HUDEP-2 (cell line): ENCODE results near the gene ORAI1.
"Not testable (repeated sequence)": the region's sequence is repeated elsewhere in the genome, so short reads cannot be mapped to it uniquely, and the experiment has no call there.

Experiments used
- DNase-seq, 76 experiments: peaks; one replicate each; lab custom pipeline; 2025; ENCODE audit not compliant: unreplicated experiment in 76 of 76; lab: John Stamatoyannopoulos, UW

Gene ORAI1

DNA sequence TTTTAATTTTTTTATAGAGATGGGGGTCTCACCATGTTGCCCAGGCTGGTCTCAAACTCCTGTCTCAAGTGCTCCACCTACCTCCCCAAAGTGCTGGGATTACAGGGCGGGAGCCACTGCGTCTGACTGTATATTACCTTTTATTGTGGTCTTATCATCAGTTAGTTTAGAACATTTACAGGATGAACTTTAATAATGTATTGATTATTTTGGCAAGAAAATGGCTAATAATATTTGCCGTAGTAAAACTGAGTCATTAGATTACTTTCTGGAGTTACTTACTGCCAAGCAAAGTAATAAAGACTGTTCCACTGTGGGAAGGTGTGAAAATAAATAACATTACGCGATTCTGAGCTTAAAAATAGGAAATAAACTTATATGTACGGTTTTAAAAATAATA is 23.6 kb upstream of the ORAI1 start:
- DNase-seq: no peak

DNA sequence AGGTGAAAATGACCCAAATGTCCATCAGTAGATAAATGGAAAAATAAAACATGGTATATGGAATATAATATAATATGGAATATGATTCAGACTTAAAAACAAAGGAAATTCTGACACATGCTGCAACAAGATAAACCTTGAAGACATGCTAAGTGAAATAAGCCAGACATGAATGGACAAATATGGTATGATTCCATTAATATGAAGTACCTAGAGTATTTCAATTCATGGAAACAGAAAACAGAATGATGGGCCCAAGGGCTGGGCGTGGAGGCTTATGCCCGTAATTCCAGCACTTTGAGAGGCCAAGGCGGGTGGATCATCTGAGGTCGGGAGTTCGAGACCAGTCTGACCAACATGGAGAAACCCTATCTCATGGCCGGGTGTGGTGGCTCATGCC is 22.7 kb upstream of the ORAI1 start:
- no peak for DNase-seq

DNA sequence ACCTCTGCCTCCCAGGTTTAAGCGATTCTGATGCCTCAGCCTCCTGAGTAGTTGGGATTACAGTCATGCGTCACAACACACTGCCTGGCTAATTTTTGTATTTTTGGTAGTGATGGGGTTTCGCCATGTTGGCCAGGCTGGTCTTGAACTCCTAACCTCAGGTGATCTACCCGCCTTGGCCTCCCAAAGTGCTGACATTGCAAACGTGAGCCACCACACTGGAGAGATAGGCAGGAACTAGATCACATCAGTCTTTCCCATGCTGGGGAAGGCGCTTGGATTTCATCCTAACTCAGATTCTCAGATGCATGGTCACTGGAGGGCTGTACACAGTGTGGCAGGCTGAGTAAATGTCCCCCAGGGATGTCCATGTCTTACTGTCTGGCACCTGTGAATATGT is 18.0 kb upstream of the ORAI1 start:
- DNase-seq: no peak

DNA sequence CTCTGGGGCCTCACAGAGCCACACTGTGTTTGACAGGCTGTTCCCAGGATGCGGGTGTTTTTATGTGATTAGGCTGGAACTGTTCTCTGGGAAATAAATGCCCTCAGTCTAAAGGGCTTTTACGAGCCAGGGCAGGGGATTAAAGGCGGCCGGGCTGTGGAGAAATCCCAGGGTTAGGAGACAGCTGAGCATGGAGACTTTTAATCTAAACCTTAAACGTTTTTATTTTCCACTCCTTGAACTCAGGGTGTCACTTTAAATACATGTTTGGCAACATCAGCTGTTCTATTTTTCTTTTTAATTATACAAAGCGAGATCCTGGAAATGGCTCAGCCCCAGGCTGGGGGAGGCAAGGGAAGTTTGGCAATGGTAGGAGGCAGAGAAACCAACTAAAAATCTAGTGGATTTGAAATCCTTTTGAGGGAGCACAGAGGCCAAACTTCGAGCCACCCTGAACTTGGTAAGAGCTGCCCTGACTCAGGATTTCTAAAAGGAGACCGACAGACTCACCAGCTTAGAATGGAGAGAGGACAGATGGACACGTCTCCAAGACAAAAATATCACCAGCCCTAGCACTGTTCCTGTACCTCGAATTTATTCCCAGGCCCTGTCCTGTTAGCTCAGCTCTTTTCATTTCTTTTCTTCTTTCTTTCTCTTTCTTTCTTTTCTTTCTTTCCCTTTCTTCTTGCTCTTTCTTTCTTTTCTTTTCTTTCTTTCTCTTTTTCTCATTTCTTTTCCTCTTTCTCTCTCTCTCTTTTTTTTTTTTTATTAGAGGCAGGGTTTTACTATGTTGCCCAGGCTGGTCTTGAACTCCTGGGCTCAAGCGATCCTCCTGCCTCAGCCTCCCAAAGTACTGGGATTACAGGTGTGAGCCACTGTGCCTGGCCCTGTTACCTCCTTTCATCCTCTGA is 15.8 kb upstream of the ORAI1 start:
- no peak for DNase-seq

DNA sequence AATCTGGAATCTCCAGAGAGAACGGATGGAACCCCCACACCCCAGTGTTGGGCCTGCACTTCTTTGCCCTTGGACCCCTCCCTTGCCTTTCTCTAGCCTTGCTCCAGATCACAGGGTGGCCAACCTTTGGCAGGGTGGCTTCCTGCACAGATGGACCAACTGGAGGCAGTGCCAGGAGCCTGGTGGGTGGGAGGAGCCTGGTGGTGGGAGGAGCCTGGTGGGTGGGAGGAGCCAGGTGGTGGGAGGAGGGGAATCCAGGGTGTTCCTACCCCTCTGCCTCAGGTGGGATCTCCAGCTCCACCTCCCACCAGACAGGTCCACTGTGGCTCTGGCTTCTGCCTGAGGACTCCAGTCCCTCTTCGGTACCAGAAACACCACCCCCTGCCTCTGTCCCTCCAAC is 15.0 kb upstream of the ORAI1 start:
- peak in 18 of 76 experiments; percentile 4 to 37 (median 20) for DNase-seq

DNA sequence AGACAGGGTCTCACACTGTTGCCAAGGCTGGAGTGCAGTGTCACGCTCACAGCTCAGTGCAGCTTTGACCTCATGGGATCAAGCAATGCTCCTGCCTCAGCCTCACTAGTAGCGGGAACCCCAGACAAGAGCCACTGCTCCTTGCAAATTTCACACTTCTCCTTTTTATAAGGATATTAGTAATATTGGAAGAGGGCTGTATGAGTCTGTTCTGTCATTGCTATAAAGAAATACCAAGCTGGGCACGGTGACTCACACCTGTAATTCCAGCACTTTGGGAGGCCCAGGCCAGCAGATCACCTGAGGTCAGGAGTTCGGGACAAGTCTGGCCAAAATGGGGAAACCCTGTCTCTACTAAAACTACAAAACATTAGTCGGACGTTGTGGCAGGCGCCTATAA is 12.9 kb upstream of the ORAI1 start:
- DNase-seq: no peak

DNA sequence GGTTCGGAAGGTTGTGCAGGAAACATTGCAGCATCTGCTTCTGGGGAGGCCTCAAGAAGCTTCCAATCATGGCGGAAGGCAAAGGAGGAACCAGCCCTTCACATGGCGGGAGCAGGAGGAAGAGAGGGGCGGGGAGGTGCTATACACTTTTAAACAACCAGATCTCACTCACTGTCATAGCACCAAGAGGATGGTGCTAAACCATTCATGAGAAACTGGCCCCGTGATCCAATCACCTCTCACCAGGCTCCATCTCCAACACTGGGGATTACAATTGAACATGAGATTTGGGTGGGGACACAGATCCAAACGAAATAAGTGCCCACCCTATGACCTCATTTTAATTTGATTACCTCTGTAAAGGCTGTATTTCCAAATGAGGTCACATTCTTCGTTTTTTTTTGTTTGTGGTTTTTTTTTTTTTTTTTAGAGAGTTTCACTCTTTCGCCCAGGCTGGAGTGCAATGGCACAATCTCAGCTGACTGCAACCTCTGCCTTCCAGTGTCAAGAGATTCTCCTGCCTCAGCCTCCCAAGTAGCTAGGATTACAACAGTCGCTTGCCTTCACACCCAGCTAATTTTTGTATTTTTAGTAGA is 11.4 kb upstream of the ORAI1 start:
- DNase-seq: no peak

DNA sequence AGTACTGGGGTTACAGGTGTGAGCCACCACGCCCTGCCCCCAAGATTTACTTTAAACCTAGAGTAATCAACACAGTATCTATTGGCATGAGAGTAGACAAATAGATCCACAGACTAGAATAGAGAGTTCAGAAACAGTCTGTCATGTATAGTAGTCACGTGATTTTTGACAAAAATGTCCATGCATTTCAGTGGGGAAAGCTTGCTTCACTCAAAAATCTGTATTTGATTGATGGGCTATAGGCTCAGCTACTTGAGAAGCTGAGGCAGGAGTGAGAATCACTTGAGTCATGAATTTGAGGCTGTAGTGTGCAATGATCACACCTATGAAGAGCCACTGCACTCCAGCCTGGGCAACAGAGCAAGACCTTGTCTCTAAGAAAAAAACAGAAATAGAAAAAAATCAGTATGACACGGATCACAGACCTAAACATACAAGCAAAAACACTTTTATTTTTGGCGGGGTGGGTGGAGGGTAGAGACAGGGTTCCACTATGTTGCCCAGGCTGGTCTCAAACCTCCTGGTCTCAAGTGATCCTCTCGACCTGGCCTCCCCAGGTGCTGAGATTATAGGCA is 7.6 kb upstream of the ORAI1 start:
- DNase-seq: no peak

DNA sequence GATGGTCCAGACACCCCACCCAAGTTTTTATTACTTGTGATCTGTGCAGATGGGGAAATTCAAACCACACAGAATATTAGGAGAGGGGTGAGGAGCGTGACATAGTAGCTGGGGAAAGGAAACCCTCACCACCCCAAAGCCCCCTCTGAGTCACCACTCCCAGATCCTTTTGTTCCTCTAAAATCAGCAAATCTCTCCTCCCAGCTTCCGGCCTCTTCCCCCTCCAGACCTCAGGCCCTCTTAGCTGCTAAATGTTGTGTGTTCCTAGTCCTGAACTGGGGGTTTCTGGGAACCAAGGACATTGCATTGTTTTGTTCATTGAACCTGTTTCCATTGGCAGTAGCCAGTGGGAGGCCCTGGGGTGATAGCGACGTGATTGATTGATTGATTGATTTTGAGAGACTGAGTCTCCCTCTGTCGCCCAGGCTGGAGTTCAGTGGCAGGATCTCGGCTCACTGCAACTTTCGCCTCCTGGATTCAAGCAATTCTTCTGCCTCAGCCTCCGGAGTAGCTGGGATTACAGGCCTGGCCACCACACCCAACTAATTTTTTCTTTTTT is 5.9 kb upstream of the ORAI1 start:
- DNase-seq: no peak

DNA sequence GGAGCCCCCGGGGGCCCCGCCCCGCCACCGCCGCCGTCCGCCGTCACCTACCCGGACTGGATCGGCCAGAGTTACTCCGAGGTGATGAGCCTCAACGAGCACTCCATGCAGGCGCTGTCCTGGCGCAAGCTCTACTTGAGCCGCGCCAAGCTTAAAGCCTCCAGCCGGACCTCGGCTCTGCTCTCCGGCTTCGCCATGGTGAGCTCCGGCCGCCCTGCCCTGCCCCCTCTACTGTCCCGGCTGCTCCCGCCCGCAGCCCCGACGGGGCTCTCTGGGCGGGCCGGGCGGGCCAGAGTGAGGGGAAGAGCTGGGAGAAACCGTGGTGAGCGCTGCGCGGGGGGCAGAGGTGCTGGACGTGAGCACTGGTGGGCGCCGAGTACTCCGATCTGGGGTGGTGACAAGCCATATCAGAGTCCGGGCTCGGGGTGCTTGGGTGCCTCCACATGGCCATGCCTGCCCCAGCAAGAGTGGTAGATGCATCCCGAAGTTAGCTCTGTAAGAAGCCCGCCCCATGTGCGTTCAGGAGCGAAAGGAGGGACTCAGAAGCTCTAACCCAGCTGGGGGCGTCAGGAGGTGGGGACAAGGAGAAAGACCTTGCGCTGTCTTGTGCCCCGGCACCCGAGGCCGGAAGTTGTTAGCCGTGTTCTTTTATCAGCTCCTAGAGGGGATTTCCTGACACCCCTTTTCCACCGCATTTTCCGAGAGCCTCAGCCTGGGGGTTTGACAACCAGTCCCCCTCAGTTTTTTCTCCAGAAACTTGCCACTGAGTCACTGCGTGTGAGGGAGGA is 717 bp downstream of the ORAI1 start:
- peak in 49 of 76 experiments; percentile 5 to 78 (median 40) for DNase-seq

DNA sequence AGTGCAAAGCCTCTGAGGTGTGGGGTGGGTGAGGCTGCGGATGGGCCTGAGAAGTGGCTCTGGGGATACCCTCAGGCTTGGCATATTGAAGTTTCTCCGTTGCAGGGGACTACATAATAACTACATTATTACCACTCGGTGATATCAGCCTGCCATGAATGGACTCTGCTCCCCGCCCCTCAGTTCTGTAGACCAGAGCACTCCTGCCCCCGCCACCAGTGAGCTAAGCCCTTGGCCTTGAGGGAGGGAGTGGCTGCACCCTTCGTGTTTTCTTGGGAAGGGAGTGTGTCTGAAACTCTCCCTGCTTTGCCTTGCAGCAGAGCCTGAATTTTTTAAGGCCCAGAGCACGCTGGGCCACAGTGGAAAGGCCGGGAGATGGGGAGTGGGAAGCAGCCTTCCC is 1.7 kb downstream of the ORAI1 start:
- DNase-seq: peak in 8 of 76 experiments; percentile 3 to 30 (median 9)

DNA sequence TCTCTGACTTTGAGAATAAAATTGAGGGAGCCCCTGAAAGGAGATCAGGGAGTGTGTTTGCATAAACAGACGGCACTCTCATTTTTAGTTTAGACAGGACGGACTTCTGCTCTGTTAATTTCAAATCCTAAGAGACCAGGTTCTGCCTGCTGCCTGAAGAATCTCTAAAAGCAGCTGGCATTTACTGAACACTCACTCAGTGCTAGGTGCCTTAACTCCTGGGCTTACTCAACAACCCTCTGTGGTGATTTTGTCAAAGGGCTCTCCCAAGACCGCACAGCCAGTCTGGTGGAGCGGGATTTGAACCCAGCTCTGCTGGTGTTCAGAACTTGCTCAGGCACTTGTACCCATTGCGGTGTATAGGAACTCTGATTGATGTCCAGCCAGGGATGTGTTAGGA is 2.2 kb downstream of the ORAI1 start:
- no peak for DNase-seq

DNA sequence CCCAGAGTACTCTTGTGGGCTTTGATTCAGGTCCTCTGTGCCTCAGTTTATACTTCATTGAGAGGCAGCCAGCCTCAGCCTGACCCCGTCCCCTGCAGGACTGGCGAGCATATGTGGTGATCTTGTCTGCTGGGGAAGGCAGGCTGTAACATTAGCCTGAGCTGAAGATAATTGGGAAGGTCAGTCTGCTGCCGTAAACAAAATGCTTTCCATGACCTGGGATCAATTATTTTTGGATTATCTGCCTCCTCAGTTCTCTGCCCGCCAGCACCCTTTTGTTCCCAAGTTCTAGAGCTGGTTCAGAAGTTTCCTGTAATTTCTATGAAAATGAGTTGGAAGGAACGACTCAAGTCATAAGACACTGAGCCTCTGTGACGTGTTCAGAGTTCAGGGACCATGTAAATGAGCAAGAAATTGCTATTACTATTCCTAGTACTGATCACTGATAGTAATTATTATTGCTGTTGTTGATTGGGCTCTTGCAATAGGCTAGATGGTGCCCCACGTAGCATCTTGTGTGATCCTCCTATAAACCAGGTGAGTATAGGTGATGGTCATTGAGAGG is 4.5 kb downstream of the ORAI1 start:
- DNase-seq: no peak

DNA sequence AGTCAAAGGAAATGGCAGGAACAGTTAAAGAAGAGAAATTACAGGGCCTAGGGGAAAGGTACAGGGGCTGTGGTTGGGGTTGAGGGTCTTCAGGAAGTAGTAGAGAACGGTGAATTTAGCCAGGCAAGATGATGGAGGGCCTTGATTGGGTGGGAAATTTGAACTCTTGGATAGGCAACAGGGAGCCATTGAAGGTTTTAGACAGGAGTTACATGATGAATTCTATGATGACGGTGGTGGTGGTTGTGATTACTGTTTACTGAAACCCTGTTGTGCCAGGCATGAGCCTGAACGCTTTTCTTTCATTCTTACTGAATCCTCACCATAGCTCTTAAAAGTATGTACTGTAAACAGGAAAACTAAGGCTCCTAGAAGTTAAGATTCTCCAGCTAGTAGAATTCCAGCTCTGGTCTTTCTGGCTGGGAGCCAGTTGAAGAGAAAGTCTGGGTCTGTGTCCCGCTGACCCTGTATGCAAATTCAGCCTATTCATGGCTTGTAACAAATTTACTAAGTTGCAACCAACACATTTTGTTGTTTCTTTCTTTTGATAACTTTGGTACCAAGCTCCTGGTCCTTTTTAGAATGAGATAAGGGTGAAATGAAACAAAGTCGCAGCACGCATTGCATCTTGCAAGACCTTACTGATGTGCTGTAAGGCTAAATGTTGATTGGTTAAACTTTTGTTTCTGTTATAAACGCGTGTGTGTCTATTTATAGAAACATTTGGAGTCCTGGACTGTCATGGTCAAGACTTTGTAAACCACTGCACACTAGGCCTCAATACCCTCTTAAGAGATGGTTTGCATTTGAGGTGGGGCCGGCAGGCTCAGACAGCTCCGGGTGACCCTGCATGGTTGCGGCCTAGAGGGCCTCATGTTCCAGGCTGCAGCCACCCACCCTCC is 6.0 kb downstream of the ORAI1 start:
- DNase-seq: no peak

DNA sequence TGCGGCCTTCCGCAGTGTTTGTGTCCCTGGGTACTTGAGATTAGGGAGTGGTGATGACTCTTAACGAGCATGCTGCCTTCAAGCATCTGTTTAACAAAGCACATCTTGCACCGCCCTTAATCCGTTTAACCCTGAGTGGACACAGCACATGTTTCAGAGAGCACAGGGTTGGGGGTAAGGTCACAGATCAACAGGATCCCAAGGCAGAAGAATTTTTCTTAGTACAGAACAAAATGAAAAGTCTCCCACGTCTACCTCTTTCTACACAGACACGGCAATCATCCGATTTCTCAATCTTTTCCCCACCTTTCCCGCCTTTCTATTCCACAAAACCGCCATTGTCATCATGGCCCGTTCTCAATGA is 7.5 kb downstream of the ORAI1 start:
- DNase-seq: not testable (repeated sequence)

DNA sequence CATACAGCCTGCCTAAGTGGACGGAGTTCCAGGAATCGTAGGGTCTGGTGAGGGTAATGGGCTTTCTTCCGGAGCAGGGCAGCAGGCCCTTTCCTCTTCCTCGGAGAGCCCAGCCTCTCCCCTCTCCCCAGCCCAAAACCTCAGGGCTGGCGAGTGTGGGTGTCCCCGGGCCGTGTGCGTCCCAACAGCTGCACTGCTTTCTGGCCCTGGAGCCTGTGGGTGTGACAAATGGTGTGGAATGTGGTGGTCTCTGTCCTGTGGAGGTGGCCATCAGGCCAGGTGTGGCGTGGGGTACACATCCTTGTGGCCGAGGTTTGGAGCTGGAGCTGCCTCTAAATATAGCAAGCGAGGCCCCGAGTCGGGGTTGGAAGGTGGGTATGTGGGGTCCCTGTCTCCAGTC is 8.5 kb downstream of the ORAI1 start:
- no peak for DNase-seq

DNA sequence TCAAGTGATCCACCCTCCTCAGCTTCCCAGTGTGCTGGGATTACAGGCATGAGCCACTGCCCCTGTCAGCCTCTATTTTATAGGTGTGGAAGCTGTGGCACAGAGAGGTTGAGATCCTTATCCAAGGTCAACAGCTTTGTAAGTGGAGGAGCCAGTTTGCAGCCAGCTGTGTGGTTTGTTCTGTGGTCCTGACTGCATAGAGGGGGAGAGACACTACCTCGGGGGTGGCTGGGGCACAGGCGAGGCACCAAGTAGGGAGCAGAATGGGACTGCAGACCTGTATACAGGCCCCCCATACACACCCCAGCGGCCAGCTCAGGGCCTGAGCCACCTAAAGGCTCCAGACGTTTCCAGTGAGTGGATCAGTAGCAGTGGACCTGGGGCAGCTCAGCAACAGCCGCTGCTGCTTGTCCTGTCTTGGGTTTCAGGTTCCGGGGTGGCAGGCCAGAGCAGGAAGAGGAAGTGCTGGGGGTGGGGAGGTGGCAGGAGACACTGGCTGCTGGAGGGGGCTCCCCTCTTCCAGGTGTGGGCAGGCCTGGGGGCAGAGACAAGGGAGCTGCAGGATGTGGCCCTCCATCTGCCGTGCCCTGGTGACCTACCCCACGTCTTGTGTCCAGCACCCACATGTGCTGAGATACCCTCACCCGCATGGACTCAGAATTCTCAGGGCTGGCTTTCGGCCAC is 11.0 kb downstream of the ORAI1 start:
- peak in 6 of 76 experiments; percentile 12 to 36 (median 18) for DNase-seq

DNA sequence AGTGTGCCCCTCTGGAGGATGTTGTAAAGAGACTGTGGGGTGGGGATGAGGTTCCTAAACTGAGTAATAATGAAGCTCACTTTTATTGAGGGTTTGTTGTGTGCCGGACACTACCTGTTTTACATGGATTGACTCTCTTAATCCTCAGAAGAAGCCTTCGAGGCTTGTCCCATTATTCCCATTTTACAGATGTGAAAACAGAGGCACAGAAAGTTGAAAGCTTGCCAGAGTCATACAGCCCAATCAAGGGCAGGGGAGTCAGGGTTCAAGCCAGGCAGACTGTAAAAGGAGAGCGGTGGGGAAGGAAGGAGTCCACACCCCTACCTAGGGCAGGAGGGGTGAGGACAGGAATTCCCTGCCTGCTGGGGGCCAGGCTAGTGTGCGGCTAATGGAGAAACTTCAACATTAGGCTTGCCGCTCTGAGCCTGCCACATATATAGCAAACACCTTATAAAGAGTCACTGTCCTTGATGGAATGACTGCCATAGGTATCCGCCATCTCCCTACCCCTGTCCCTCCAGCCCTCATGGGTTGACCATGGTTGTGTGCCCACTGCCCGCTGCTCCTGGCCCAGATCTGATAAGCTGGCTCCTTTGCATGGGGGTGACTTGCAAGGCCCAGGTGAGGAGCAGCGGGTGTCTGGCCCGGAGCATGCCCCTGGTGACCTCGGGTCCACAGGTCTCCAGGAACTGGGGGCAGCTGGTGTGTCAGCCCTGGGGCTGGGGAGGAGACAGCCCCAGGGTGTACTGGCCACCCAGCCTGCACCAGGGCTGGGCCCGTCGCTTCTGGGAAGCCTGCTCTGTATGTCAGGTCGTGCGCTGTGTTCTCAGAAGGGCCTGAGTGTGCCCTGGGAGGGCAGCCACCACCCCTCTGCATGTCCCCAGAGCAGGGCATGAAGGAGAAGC is 12.2 kb downstream of the ORAI1 start:
- no peak for DNase-seq
